Stomach (tissue), 4 donors: ENCODE results near the gene KIFBP.

ENCODE experiments used
- EP300 ChIP-seq: sonication (generic); formaldehyde crosslinking; IDR thresholded peaks from one replicate; pipeline ENCODE4 v1.6.1; 2017; ENCODE audit warnings: antibody characterized with exemption
- POLR2A ChIP-seq, 4 donors: fragments of 450-650 bp; IDR thresholded peaks; one replicate each; pipeline ENCODE4 v1.6.1; 2016; ENCODE audit warnings: antibody characterized with exemption in 4 of 4, control low read depth in 2 of 4, mild to moderate bottlenecking in 1 of 4, moderate library complexity in 1 of 4
- POLR2AphosphoS5 ChIP-seq, 3 donors: sonication (generic); formaldehyde crosslinking; IDR thresholded peaks; one replicate each; pipeline ENCODE4 v1.6.1; 2016; ENCODE audit warnings: antibody characterized with exemption in 3 of 3
- TF ChIP-seq, protein P1 (sequence below), 7 experiments: fragments of 450-650 bp in 4 of 7; fragments of 200-600 bp in 3 of 7; sonication (generic) in 3 of 7; IDR thresholded peaks; one replicate each; pipeline ENCODE4 v1.5.1; 2016 to 2019; ENCODE audit warnings: antibody characterized with exemption in 7 of 7, control low read depth in 2 of 7, mild to moderate bottlenecking in 1 of 7

DNA sequence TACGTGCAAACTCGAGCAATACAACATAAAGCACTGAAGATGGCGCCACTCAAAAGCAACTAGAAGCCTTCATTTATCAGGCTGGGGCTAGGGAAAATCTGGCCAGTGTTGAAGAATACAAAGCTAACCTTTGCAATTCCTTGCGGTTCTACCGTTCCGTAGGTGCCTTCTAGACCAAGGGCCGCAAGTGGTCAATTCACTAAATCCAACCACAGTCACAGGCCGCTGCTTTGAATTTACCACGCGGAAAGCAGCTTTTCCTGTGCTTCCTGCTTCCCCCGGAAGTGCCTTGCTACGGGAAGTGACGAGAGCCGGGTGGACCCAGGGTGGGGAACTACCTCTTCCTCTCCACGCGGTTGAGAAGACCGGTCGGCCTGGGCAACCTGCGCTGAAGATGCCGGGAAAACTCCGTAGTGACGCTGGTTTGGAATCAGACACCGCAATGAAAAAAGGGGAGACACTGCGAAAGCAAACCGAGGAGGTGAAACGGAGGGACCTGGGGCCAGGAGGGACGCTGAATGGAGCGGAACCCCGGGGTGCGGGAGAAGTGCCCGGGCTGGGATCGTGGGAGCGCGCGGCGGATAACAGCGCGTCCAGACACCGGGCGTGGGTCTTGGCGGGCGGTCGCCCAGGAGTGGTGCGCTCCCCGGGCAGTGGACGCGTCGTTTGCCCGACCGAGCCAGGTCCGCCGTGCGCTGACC, 32.6 kb upstream of the KIFBP start, which contains the start of gene DDX21:
- TF ChIP-seq POLR2AphosphoS5 (IDR thresholded peaks at IDR 0.05) (peak; percentile 73 to 97 (median 91)), POLR2A (IDR thresholded peaks at IDR 0.05) (peak in 1 of 4 donors; percentile 64), EP300 (no peak)
- TF ChIP-seq, protein P1, sequence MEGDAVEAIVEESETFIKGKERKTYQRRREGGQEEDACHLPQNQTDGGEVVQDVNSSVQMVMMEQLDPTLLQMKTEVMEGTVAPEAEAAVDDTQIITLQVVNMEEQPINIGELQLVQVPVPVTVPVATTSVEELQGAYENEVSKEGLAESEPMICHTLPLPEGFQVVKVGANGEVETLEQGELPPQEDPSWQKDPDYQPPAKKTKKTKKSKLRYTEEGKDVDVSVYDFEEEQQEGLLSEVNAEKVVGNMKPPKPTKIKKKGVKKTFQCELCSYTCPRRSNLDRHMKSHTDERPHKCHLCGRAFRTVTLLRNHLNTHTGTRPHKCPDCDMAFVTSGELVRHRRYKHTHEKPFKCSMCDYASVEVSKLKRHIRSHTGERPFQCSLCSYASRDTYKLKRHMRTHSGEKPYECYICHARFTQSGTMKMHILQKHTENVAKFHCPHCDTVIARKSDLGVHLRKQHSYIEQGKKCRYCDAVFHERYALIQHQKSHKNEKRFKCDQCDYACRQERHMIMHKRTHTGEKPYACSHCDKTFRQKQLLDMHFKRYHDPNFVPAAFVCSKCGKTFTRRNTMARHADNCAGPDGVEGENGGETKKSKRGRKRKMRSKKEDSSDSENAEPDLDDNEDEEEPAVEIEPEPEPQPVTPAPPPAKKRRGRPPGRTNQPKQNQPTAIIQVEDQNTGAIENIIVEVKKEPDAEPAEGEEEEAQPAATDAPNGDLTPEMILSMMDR (IDR thresholded peaks at IDR 0.05) = peak in 5 of 7 experiments; percentile 34 to 64 (median 46)
